Measurements from ENCODE around the gene OR6C74. TPM values are rescaled to one million over a fixed set of nuclear protein-coding genes. Genes with fewer than 3 reads are reported as not detected.

OR6C74 gene
- total RNA-seq, 1 donor from 2014 or later: not detected

GRCh38 chr12:55253281-55253680 lies 8.9 kb downstream of the OR6C74 start:
- no peak overlapping the region for H3K4me3 Mint-ChIP-seq (ENCODE audit: unreplicated experiment)
- Histone ChIP-seq H3K36me3 (ENCODE audit: insufficient read depth, low read length) (no peaks in the 10 kb centered on the region), H2AFZ (ENCODE audit: low read depth, low read length) (no peak overlapping the region), H3K4me3 (ENCODE audit: insufficient read depth, low read depth, low read length) (no peak overlapping the region), H3K4me1 (ENCODE audit: insufficient read depth, low read length) (no peaks in the 10 kb centered on the region), H3K9me3 (ENCODE audit: insufficient read depth, low read depth, low read length) (no peaks in the 10 kb centered on the region), H4K20me1 (ENCODE audit: insufficient read depth, low read length) (no peaks in the 10 kb centered on the region), H3K9ac (ENCODE audit: low read length) (no peak overlapping the region), H3K27ac (ENCODE audit: low read depth, low read length) (no peak overlapping the region), H3K79me2 (ENCODE audit: insufficient read depth, low read length) (no peaks in the 10 kb centered on the region), H3K4me2 (ENCODE audit: low read length) (no peak overlapping the region), H3K27me3 (ENCODE audit: insufficient read depth, low read length) (no peaks in the 10 kb centered on the region)
- no peaks in the 10 kb centered on the region for H3K27me3 Mint-ChIP-seq (ENCODE audit: low read depth, unreplicated experiment)
- FAIRE-seq (no peak), DNase-seq (ENCODE audit: low read depth) (no peak)
- H3K27ac Mint-ChIP-seq (ENCODE audit: unreplicated experiment): no peak overlapping the region
- TF ChIP-seq CTCF (IDR thresholded peaks at IDR 0.05; ENCODE audit: insufficient read depth, low read depth, low read length): no peak
- no peak for TF ChIP-seq EZH2 (IDR thresholded peaks at IDR 0.05; ENCODE audit: insufficient read depth, low read length)
- H3K9me3 Mint-ChIP-seq (ENCODE audit: unreplicated experiment): no peaks in the 10 kb centered on the region
- no peaks in the 10 kb centered on the region for H3K36me3 Mint-ChIP-seq (ENCODE audit: low read depth, unreplicated experiment)
- no peaks in the 10 kb centered on the region for H3K4me1 Mint-ChIP-seq (ENCODE audit: low read depth, unreplicated experiment)

DNA sequence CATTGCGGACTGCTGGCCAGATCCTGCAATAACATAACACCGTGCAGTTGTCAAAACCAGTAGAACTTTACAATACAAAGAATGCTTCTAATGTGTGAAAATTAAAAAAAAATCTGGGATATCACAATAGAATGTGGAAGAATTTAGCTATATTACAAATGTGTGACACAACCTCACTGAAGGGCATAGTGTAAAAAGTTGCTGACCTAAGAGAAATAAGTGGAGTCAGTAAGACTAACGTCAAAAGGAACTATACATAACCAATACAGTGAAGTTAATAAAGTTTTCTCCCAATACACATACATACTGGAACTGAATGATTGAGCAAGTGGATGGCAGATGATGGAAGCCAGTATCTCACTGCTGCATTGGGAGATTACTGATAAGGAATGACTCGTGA lies 12.4 kb downstream of the OR6C74 start:
- Mint-ChIP-seq H3K9me3 (ENCODE audit: unreplicated experiment) (no peaks in the 10 kb centered on the region), H3K27me3 (ENCODE audit: low read depth, unreplicated experiment) (no peaks in the 10 kb centered on the region), H3K27ac (ENCODE audit: unreplicated experiment) (no peak overlapping the region), H3K36me3 (ENCODE audit: low read depth, unreplicated experiment) (no peaks in the 10 kb centered on the region), H3K4me3 (ENCODE audit: unreplicated experiment) (no peak overlapping the region), H3K4me1 (ENCODE audit: low read depth, unreplicated experiment) (no peaks in the 10 kb centered on the region)
- no peak for DNase-seq (ENCODE audit: low read depth)
- Histone ChIP-seq H3K4me1 (ENCODE audit: insufficient read depth, low read length) (no peaks in the 10 kb centered on the region), H4K20me1 (ENCODE audit: insufficient read depth, low read length) (no peaks in the 10 kb centered on the region), H3K4me3 (ENCODE audit: insufficient read depth, low read depth, low read length) (no peak overlapping the region), H3K79me2 (ENCODE audit: insufficient read depth, low read length) (no peaks in the 10 kb centered on the region), H3K9ac (ENCODE audit: low read length) (no peak overlapping the region), H3K9me3 (ENCODE audit: insufficient read depth, low read depth, low read length) (no peaks in the 10 kb centered on the region), H2AFZ (ENCODE audit: low read depth, low read length) (no peak overlapping the region), H3K4me2 (ENCODE audit: low read length) (no peak overlapping the region), H3K27ac (ENCODE audit: low read depth, low read length) (no peak overlapping the region), H3K27me3 (ENCODE audit: insufficient read depth, low read length) (no peaks in the 10 kb centered on the region), H3K36me3 (ENCODE audit: insufficient read depth, low read length) (no peaks in the 10 kb centered on the region)
- no peak for FAIRE-seq
- no peak for TF ChIP-seq CTCF (IDR thresholded peaks at IDR 0.05; ENCODE audit: insufficient read depth, low read depth, low read length)
- no peak for TF ChIP-seq EZH2 (IDR thresholded peaks at IDR 0.05; ENCODE audit: insufficient read depth, low read length)

- H3K9me3 ChIP-seq (ENCODE audit: insufficient read depth, low read depth, low read length): no peaks in the 10 kb centered on the region
- no peaks in the 10 kb centered on the region for H3K27me3 ChIP-seq (ENCODE audit: insufficient read depth, low read length)
- no peak overlapping the region for H3K4me3 Mint-ChIP-seq (ENCODE audit: unreplicated experiment)
- no peak overlapping the region for H3K9ac ChIP-seq (ENCODE audit: low read length)
- no peaks in the 10 kb centered on the region for H3K4me1 ChIP-seq (ENCODE audit: insufficient read depth, low read length)
- no peaks in the 10 kb centered on the region for H3K79me2 ChIP-seq (ENCODE audit: insufficient read depth, low read length)
- H2AFZ ChIP-seq (ENCODE audit: low read depth, low read length): no peak overlapping the region
- H4K20me1 ChIP-seq (ENCODE audit: insufficient read depth, low read length): no peaks in the 10 kb centered on the region
- H3K4me1 Mint-ChIP-seq (ENCODE audit: low read depth, unreplicated experiment): no peaks in the 10 kb centered on the region
- H3K9me3 Mint-ChIP-seq (ENCODE audit: unreplicated experiment): no peaks in the 10 kb centered on the region
- H3K4me3 ChIP-seq (ENCODE audit: insufficient read depth, low read depth, low read length): no peak overlapping the region
- H3K27ac Mint-ChIP-seq (ENCODE audit: unreplicated experiment): no peak overlapping the region
- H3K4me2 ChIP-seq (ENCODE audit: low read length): no peak overlapping the region
- no peak overlapping the region for H3K27ac ChIP-seq (ENCODE audit: low read depth, low read length)
- TF ChIP-seq CTCF (IDR thresholded peaks at IDR 0.05; ENCODE audit: insufficient read depth, low read depth, low read length) (no peak), EZH2 (IDR thresholded peaks at IDR 0.05; ENCODE audit: insufficient read depth, low read length) (no peak)
- FAIRE-seq (no peak), DNase-seq (ENCODE audit: low read depth) (no peak)
- no peaks in the 10 kb centered on the region for H3K36me3 ChIP-seq (ENCODE audit: insufficient read depth, low read length)
- H3K36me3 Mint-ChIP-seq (ENCODE audit: low read depth, unreplicated experiment): no peaks in the 10 kb centered on the region
- no peaks in the 10 kb centered on the region for H3K27me3 Mint-ChIP-seq (ENCODE audit: low read depth, unreplicated experiment)
Observed at GRCh38 chr12:55258303-55258702, 13.9 kb downstream of the OR6C74 start.

Measured in astrocyte (in vitro differentiated cells and primary cell).